Activated T-cell treated with anti-CD3 and anti-CD28 coated beads, Interleukin-2, amount 50 U/mL, for 4 hours (primary cell): ENCODE data around the gene TMEM225. TPM values are rescaled to one million over a fixed set of nuclear protein-coding genes. Genes with fewer than 3 reads are reported as not detected.
"Not testable (repeated sequence)": the region's sequence is repeated elsewhere in the genome, so short reads cannot be mapped to it uniquely, and the experiment has no call there.

ENCODE experiments used
- ATAC-seq, 2 donors: fragments of 200-7000 bp; cut with Tn5 transposase; one replicate each; pipeline ENCODE4 v1.10.0; 2021
- DNase-seq: peaks from one replicate; pipeline ENCODE4 v3.0.0-alpha.2; 2020
- H3K27me3 Mint-ChIP-seq: one replicate; pipeline ENCODE4 v1.8.0; 2021; ENCODE audit warnings: low read depth, mixed read lengths
- H3K36me3 Mint-ChIP-seq: one replicate; pipeline ENCODE4 v1.8.0; 2022; ENCODE audit warnings: mixed read lengths; ENCODE audit not compliant: insufficient read depth
- H3K4me1 Mint-ChIP-seq: one replicate; pipeline ENCODE4 v1.8.0; 2021; ENCODE audit warnings: low read depth, mixed read lengths
- H3K4me3 Mint-ChIP-seq: one replicate; pipeline ENCODE4 v1.8.0; 2021; ENCODE audit warnings: mild to moderate bottlenecking, moderate library complexity, mixed read lengths
- H3K9me3 Mint-ChIP-seq: one replicate; pipeline ENCODE4 v1.8.0; 2021; ENCODE audit warnings: mixed read lengths
- total RNA-seq, 3 donors: library from RNA; stranded (reverse); gene quantifications; one replicate each; pipeline ENCODE4 v1.2.1, GENCODE V29; 2021

Gene TMEM225
- not detected for total RNA-seq

GRCh38 chr11:123885570-123885969 is at the start of gene TMEM225:
TMEM225 (minus strand) TSS chr11:123885670; CDS start chr11:123885425, 245 bp downstream.
- no peaks in the 10 kb centered on the region for H3K36me3 Mint-ChIP-seq
- no peaks in the 10 kb centered on the region for H3K27me3 Mint-ChIP-seq
- DNase-seq: no peak
- no peaks in the 10 kb centered on the region for H3K9me3 Mint-ChIP-seq
- H3K4me1 Mint-ChIP-seq: no peaks in the 10 kb centered on the region
- no peak within 1 kb of the TSS for H3K4me3 Mint-ChIP-seq
- ATAC-seq: no peak

- Mint-ChIP-seq H3K4me1 (no peaks in the 10 kb centered on the region), H3K4me3 (no peak overlapping the region), H3K27me3 (peaks cover 2% of the 10 kb centered on the region), H3K36me3 (no peaks in the 10 kb centered on the region), H3K9me3 (no peaks in the 10 kb centered on the region)
- ATAC-seq: no peak
- no peak for DNase-seq
Measured at GRCh38 chr11:123924027-123924426, 38.6 kb upstream of the TMEM225 start.

- Mint-ChIP-seq H3K27me3 (no peaks in the 10 kb centered on the region), H3K36me3 (no peaks in the 10 kb centered on the region), H3K4me3 (no peak overlapping the region), H3K9me3 (no peaks in the 10 kb centered on the region), H3K4me1 (no peaks in the 10 kb centered on the region)
- DNase-seq (no peak), ATAC-seq (no peak)
Measured at GRCh38 chr11:123920943-123921342, 35.5 kb upstream of the TMEM225 start.

- ATAC-seq (no peak), DNase-seq (no peak)
- no peaks in the 10 kb centered on the region for H3K36me3 Mint-ChIP-seq
- no peaks in the 10 kb centered on the region for H3K4me1 Mint-ChIP-seq
- no peaks in the 10 kb centered on the region for H3K27me3 Mint-ChIP-seq
- no peaks in the 10 kb centered on the region for H3K9me3 Mint-ChIP-seq
- H3K4me3 Mint-ChIP-seq: no peak overlapping the region
Measured at GRCh38 chr11:123905826-123906225, 20.4 kb upstream of the TMEM225 start.

GRCh38 chr11:123904932-123905331 is 19.5 kb upstream of the TMEM225 start:
- no peaks in the 10 kb centered on the region for H3K36me3 Mint-ChIP-seq
- DNase-seq: no peak
- H3K9me3 Mint-ChIP-seq: no peaks in the 10 kb centered on the region
- H3K4me1 Mint-ChIP-seq: no peaks in the 10 kb centered on the region
- ATAC-seq: no peak
- H3K27me3 Mint-ChIP-seq: no peaks in the 10 kb centered on the region
- H3K4me3 Mint-ChIP-seq: no peak overlapping the region

GRCh38 chr11:123903932-123904331 is 18.5 kb upstream of the TMEM225 start:
- H3K4me1 Mint-ChIP-seq: no peaks in the 10 kb centered on the region
- H3K9me3 Mint-ChIP-seq: no peaks in the 10 kb centered on the region
- no peaks in the 10 kb centered on the region for H3K27me3 Mint-ChIP-seq
- H3K4me3 Mint-ChIP-seq: no peak overlapping the region
- no peaks in the 10 kb centered on the region for H3K36me3 Mint-ChIP-seq
- no peak for ATAC-seq
- DNase-seq: no peak

GRCh38 chr11:123901867-123902266 is 16.4 kb upstream of the TMEM225 start, which contains the start of gene OR8D4:
OR8D4 (plus strand) TSS chr11:123902167; CDS start chr11:123906432, 4,265 bp downstream.
- ATAC-seq (no peak), DNase-seq (no peak)
- Mint-ChIP-seq H3K9me3 (no peaks in the 10 kb centered on the region), H3K4me1 (no peaks in the 10 kb centered on the region), H3K27me3 (no peaks in the 10 kb centered on the region), H3K36me3 (no peaks in the 10 kb centered on the region), H3K4me3 (no peak within 1 kb of the TSS)

- no peak overlapping the region for H3K4me3 Mint-ChIP-seq
- no peaks in the 10 kb centered on the region for H3K9me3 Mint-ChIP-seq
- no peak for ATAC-seq
Measured at GRCh38 chr11:123899792-123900191, 14.3 kb upstream of the TMEM225 start.

GRCh38 chr11:123892031-123892430 is 6.6 kb upstream of the TMEM225 start:
- Mint-ChIP-seq H3K4me3 (no peak overlapping the region), H3K27me3 (no peaks in the 10 kb centered on the region), H3K36me3 (no peaks in the 10 kb centered on the region), H3K4me1 (no peaks in the 10 kb centered on the region), H3K9me3 (no peaks in the 10 kb centered on the region)
- ATAC-seq (no peak), DNase-seq (no peak)

More at GRCh38 chr11:123899792-123900191, 14.3 kb upstream of the TMEM225 start:
- DNase-seq: no peak
- Mint-ChIP-seq H3K36me3 (no peaks in the 10 kb centered on the region), H3K27me3 (no peaks in the 10 kb centered on the region), H3K4me1 (no peaks in the 10 kb centered on the region)

GRCh38 chr11:123880912-123881311 is 4.6 kb downstream of the TMEM225 start:
- no peaks in the 10 kb centered on the region for H3K4me1 Mint-ChIP-seq
- H3K9me3 Mint-ChIP-seq: no peaks in the 10 kb centered on the region
- H3K27me3 Mint-ChIP-seq: no peaks in the 10 kb centered on the region
- no peak for ATAC-seq
- no peaks in the 10 kb centered on the region for H3K36me3 Mint-ChIP-seq
- no peak for DNase-seq
- H3K4me3 Mint-ChIP-seq: no peak overlapping the region

- not testable (repeated sequence) for H3K36me3 Mint-ChIP-seq, ATAC-seq, H3K4me1 Mint-ChIP-seq, H3K4me3 Mint-ChIP-seq, H3K27me3 Mint-ChIP-seq, DNase-seq
- peaks cover 12% of the 10 kb centered on the region for H3K9me3 Mint-ChIP-seq
Measured at GRCh38 chr11:123867795-123868194, 17.7 kb downstream of the TMEM225 start.

GRCh38 chr11:123865293-123865692 is 20.2 kb downstream of the TMEM225 start:
- H3K36me3 Mint-ChIP-seq, H3K4me1 Mint-ChIP-seq, DNase-seq, H3K4me3 Mint-ChIP-seq, ATAC-seq, H3K27me3 Mint-ChIP-seq: not testable (repeated sequence)
- peaks cover 12% of the 10 kb centered on the region for H3K9me3 Mint-ChIP-seq

- H3K27me3 Mint-ChIP-seq: peaks cover 5% of the 10 kb centered on the region
- H3K4me3 Mint-ChIP-seq: no peak overlapping the region
- ATAC-seq (no peak), DNase-seq (no peak)
- H3K36me3 Mint-ChIP-seq: no peaks in the 10 kb centered on the region
- peaks cover 10% of the 10 kb centered on the region for H3K9me3 Mint-ChIP-seq
- H3K4me1 Mint-ChIP-seq: no peaks in the 10 kb centered on the region
Measured at GRCh38 chr11:123859731-123860130, 25.7 kb downstream of the TMEM225 start.

GRCh38 chr11:123856444-123856843 is 29.0 kb downstream of the TMEM225 start:
- H3K9me3 Mint-ChIP-seq: peaks cover 10% of the 10 kb centered on the region
- no peak for ATAC-seq

GRCh38 chr11:123853038-123853437 is 32.4 kb downstream of the TMEM225 start:
- Mint-ChIP-seq H3K4me1 (no peaks in the 10 kb centered on the region), H3K4me3 (no peak overlapping the region), H3K27me3 (peaks cover 11% of the 10 kb centered on the region), H3K36me3 (no peaks in the 10 kb centered on the region), H3K9me3 (peaks cover 10% of the 10 kb centered on the region)
- ATAC-seq: no peak
- no peak for DNase-seq

More at GRCh38 chr11:123856444-123856843, 29.0 kb downstream of the TMEM225 start:
- no peaks in the 10 kb centered on the region for H3K4me1 Mint-ChIP-seq
- DNase-seq: no peak
- no peaks in the 10 kb centered on the region for H3K36me3 Mint-ChIP-seq
- H3K4me3 Mint-ChIP-seq: no peak overlapping the region
- peaks cover 9% of the 10 kb centered on the region for H3K27me3 Mint-ChIP-seq

GRCh38 chr11:123852321-123852720 is 33.1 kb downstream of the TMEM225 start:
- Mint-ChIP-seq H3K9me3 (peaks cover 7% of the 10 kb centered on the region), H3K4me3 (no peak overlapping the region), H3K27me3 (peaks cover 11% of the 10 kb centered on the region), H3K36me3 (no peaks in the 10 kb centered on the region), H3K4me1 (no peaks in the 10 kb centered on the region)
- DNase-seq (no peak), ATAC-seq (no peak)
